ENCODE measurements around the gene VCAM1.
"Not testable (repeated sequence)": the region's sequence is repeated elsewhere in the genome, so short reads cannot be mapped to it uniquely, and the experiment has no call there.

Gene VCAM1

DNA sequence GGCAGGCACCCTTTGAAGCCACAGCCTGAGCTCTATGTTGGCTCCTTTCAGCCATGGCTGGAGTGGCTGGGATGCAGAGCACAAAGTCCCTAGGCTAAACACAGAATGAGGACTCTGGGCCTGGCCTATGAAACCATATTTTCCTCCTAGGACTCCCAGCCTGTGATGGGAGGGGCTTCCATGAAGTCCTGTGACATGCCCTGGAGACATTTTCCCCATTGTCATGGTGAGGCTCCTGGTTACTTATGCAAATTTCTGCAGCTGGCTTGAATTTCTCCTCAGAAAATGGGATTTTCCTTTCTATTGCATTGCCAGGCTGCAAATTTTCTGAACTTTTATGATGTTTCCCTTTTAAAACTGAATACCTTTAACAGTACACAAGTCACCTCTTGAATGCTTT lies 61.3 kb downstream of the VCAM1 start:
- DNase-seq (ENCODE audit: low read depth), result no peak

DNA sequence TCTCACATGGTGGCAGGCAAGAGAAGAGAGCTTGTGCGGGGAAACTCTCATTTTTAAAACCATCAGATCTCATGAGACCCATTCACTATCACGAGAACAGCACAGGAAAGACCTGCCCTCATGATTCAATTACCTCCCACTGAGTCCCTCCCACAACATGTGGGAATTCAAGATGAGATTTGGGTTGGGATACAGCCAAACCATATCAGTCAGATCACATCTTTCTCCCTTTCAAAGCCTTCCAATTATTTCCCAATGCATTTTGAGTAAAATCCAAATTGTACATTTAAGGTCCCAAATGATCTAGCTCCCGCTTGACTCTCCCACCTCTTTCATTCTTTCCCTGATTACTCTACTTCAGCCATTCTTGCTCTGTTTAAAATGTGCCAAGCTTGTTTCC lies 62.2 kb downstream of the VCAM1 start:
- not testable (repeated sequence) for DNase-seq (ENCODE audit: low read depth)

DNA sequence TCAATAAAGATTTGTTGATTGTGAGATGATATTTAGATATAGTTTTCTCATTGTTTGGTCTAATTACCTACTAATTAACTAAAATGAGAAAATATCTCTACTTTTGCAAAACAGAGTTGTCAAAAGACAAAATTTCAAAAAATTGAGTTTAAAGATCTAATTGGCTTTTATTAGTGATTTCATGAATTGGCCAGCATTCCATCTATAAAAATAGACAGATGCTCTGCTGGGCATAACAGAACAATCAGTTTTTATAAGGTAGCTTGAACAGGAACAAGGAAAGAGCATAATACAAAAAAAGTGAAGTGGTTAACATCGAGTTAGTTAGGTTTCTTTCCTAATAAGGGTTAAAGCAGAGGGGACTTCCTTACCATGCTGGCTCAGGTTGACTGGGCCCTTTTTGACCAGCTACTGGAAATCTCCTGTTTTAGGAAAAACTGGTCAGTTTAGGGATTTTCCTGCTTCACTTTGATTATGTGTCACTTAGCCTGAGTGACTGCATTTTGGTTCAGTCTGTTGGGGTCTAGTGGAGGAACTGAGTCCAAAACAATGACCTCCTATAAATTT lies 63.0 kb downstream of the VCAM1 start:
- DNase-seq (ENCODE audit: low read depth), result no peak

DNA sequence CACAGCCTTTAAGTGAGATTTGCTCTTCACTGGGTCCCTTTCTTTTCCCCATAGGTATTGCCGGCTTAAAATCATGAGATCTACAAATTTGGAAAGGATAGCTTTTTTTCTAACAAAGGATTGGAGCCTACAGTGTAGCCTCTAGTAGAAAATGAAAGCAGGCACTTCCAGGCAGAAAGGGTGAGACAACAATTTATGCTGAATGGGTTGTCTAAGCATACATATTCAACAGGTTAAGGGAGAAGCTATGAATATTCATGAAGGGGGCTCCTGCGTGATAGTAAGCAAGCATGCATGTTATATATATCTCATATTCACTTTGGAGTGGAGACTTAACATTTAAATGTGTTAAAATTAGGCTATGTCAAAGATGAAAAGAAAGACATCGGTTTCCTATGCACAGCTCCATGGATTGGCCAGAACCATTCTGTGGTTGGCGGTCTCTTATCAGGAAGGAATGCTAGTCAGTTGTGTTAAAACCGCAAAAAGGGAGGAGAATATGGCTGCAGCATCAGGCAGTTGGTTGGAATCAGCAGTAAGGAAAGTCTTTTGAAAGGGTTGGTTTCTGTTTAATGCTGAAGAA lies 66.0 kb downstream of the VCAM1 start:
- DNase-seq (ENCODE audit: low read depth), result no peak

DNA sequence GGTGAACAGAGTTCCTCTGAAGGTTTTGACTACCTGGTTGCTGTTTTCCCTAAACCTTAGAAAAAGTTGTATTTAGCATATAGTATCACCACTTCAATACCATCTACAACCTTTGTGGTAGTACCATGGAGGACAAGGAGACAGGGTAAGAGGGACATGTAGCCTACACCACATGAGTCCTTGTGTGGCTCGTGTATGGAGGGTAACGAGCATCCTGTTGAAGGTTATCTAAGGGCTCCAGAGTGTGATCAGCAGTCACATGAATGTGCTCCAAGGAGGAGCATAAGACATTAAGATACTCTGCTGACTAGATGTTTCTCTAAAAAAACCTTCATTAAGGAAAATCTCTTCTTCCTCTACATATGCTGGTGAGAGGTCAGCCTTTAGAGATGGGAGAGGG lies 67.3 kb downstream of the VCAM1 start:
- no peak for DNase-seq (ENCODE audit: low read depth)

Measured in HS-5 (cell line).